ENCODE measurements around the gene PTPRT. TPM values are rescaled to one million over a fixed set of nuclear protein-coding genes. Genes with fewer than 3 reads are reported as not detected.

Gene PTPRT
- total RNA-seq, 1 experiment from 2014 or later: not detected

DNA sequence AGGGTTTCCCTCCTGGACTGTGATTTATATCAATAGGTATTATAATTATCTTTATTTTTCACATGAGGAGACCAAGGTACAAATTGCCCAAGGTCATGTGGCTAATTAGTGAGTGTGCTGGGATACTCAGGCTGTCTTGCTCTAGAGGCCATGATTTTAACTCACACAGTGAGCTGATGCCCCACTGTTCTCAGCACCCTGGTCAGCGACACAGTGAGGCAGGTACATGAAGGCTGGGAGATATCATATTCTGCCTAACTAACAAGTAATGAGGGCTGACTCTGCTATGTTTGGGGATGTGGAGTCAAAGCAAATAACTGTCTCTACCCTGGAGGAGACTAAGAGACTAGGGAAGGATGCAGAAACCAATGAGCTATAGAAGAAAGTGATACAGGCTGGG, 501.1 kb downstream of the PTPRT start:
- BruUV-seq (replicated peaks): no TSS peak
- no peak overlapping the region for H3K27ac ChIP-seq (ENCODE audit: low read depth, low read length, poor library complexity, severe bottlenecking)
- no peaks in the 10 kb centered on the region for H3K36me3 ChIP-seq (ENCODE audit: insufficient read depth, low read length, poor library complexity, severe bottlenecking)
- CTCF ChIA-PET: no interaction called here
- H3K27me3 ChIP-seq (replicated peaks; ENCODE audit: insufficient read depth, low read depth, low read length, poor library complexity): no peaks in the 10 kb centered on the region
- no peak overlapping the region for H3K4me3 ChIP-seq (ENCODE audit: low read depth, low read length, poor library complexity, severe bottlenecking)
- TF ChIP-seq, protein P1, sequence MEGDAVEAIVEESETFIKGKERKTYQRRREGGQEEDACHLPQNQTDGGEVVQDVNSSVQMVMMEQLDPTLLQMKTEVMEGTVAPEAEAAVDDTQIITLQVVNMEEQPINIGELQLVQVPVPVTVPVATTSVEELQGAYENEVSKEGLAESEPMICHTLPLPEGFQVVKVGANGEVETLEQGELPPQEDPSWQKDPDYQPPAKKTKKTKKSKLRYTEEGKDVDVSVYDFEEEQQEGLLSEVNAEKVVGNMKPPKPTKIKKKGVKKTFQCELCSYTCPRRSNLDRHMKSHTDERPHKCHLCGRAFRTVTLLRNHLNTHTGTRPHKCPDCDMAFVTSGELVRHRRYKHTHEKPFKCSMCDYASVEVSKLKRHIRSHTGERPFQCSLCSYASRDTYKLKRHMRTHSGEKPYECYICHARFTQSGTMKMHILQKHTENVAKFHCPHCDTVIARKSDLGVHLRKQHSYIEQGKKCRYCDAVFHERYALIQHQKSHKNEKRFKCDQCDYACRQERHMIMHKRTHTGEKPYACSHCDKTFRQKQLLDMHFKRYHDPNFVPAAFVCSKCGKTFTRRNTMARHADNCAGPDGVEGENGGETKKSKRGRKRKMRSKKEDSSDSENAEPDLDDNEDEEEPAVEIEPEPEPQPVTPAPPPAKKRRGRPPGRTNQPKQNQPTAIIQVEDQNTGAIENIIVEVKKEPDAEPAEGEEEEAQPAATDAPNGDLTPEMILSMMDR (conservative IDR thresholded peaks at IDR 0.05; ENCODE audit: low read depth, low read length): no peak
- TF ChIP-seq EZH2 (IDR thresholded peaks at IDR 0.05; ENCODE audit: borderline replicate concordance, low read depth, low read length, poor library complexity, severe bottlenecking): no peak
- DNase-seq (ENCODE audit: low spot score): peak; percentile 5
- H3K9me3 ChIP-seq (ENCODE audit: low read depth, low read length, poor library complexity, severe bottlenecking): no peaks in the 10 kb centered on the region
- intact Hi-C loops (cut with micrococcal nuclease; ENCODE audit: unreplicated experiment): no loop called here
- POLR2A ChIA-PET (ENCODE audit: low non-redundant PET): no interaction called here
- H3K4me1 ChIP-seq (ENCODE audit: insufficient read depth, low read length, poor library complexity, severe bottlenecking): no peaks in the 10 kb centered on the region

DNA sequence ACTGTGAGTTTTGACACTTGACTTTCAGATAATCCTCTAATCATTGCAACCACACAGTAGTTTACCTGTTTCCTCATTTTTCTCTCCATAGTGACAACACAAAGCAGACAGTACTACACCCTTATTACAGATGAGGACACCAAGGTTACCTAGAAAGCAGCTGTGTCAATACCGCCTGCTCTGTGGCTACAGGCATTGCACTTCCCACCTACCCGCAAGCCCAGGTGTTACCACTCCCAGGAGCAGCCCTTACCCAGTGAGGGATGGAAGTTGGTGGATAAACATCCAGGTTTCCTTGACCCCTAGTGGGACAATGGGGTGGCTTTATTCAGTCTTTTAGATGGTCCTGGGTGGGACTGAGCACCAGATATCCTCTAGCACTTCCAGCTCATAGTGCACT, 503.6 kb downstream of the PTPRT start:
- intact Hi-C loops (cut with micrococcal nuclease; ENCODE audit: unreplicated experiment): no loop called here
- CTCF ChIA-PET: no interaction called here
- Histone ChIP-seq H3K36me3 (ENCODE audit: insufficient read depth, low read length, poor library complexity, severe bottlenecking) (no peaks in the 10 kb centered on the region), H3K27me3 (replicated peaks; ENCODE audit: insufficient read depth, low read depth, low read length, poor library complexity) (peaks cover 3% of the 10 kb centered on the region), H3K27ac (ENCODE audit: low read depth, low read length, poor library complexity, severe bottlenecking) (no peak overlapping the region), H3K4me3 (ENCODE audit: low read depth, low read length, poor library complexity, severe bottlenecking) (no peak overlapping the region), H3K4me1 (ENCODE audit: insufficient read depth, low read length, poor library complexity, severe bottlenecking) (no peaks in the 10 kb centered on the region), H3K9me3 (ENCODE audit: low read depth, low read length, poor library complexity, severe bottlenecking) (no peaks in the 10 kb centered on the region)
- DNase-seq (ENCODE audit: low spot score): no peak
- TF ChIP-seq, protein P1 (conservative IDR thresholded peaks at IDR 0.05; ENCODE audit: low read depth, low read length): no peak
- TF ChIP-seq EZH2 (IDR thresholded peaks at IDR 0.05; ENCODE audit: borderline replicate concordance, low read depth, low read length, poor library complexity, severe bottlenecking): no peak
- POLR2A ChIA-PET (ENCODE audit: low non-redundant PET): no interaction called here
- BruUV-seq (replicated peaks): no TSS peak

DNA sequence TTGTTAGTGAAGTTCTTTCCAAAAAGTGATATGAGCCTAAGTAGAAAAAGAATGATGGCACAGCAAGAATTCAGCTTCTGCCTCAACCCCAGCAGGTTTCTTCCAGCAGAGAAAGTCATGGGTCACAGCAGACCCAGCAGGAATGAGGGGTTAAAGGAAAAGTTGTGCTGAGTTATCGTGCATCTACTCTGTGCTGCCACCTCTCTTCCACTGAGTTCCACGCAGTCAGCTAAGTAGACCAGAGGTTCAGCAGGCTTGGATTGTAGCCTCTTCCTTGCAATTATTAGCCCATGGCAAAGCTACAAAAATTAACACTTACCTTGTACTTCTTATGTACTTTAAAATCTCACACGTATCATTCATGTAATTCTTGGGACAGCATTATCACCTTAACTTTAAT, 510.8 kb downstream of the PTPRT start:
- H3K27me3 ChIP-seq (replicated peaks; ENCODE audit: insufficient read depth, low read depth, low read length, poor library complexity): peaks cover 3% of the 10 kb centered on the region
- H3K27ac ChIP-seq (ENCODE audit: low read depth, low read length, poor library complexity, severe bottlenecking): no peak overlapping the region
- no TSS peak for BruUV-seq (replicated peaks)
- intact Hi-C loops (cut with micrococcal nuclease; ENCODE audit: unreplicated experiment): no loop called here
- ChIA-PET CTCF (no interaction called here), POLR2A (ENCODE audit: low non-redundant PET) (no interaction called here)
- no peak for TF ChIP-seq EZH2 (IDR thresholded peaks at IDR 0.05; ENCODE audit: borderline replicate concordance, low read depth, low read length, poor library complexity, severe bottlenecking)
- TF ChIP-seq, protein P1 (conservative IDR thresholded peaks at IDR 0.05; ENCODE audit: low read depth, low read length): peak; percentile 32; the same call in 1 of the 2 replicates
- H3K9me3 ChIP-seq (ENCODE audit: low read depth, low read length, poor library complexity, severe bottlenecking): no peaks in the 10 kb centered on the region
- H3K36me3 ChIP-seq (ENCODE audit: insufficient read depth, low read length, poor library complexity, severe bottlenecking): no peaks in the 10 kb centered on the region
- H3K4me1 ChIP-seq (ENCODE audit: insufficient read depth, low read length, poor library complexity, severe bottlenecking): no peaks in the 10 kb centered on the region
- DNase-seq (ENCODE audit: low spot score): peak; percentile 5
- H3K4me3 ChIP-seq (ENCODE audit: low read depth, low read length, poor library complexity, severe bottlenecking): no peak overlapping the region
